ENCODE measurements around the gene VPS26C. TPM values are rescaled to one million over a fixed set of nuclear protein-coding genes. Genes with fewer than 3 reads are reported as not detected.
"Not testable (repeated sequence)": the region's sequence is repeated elsewhere in the genome, so short reads cannot be mapped to it uniquely, and the experiment has no call there.

Gene VPS26C
- total RNA-seq, 1 donor from 2014 or later: 68.4 TPM

DNA sequence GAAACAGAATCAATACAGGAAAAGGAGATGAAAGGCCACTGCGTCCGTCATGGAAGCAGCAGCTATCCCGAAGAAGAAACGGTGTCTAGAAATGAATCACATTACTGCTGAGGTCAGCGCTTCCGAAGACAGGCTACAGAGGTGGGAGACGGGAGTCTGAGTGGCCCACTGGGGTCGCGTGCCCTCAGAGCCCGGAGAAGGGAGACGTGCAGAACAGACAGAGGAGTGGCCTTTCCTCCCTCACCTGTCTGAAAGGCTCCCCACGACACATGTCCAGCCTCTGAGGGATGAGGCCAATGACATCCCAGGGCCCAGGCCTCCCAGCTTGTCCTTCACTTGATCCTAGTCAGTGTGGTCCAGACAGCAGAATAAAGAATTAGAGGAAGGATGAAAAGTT, 35.9 kb downstream of the VPS26C start:
- DNase-seq (ENCODE audit: low read depth in 2 of 2): no peak

- no peak for DNase-seq (ENCODE audit: low read depth in 2 of 2)
These were observed 36.4 kb downstream of the VPS26C start for GRCh38 chr21:37230632-37231248.

DNA sequence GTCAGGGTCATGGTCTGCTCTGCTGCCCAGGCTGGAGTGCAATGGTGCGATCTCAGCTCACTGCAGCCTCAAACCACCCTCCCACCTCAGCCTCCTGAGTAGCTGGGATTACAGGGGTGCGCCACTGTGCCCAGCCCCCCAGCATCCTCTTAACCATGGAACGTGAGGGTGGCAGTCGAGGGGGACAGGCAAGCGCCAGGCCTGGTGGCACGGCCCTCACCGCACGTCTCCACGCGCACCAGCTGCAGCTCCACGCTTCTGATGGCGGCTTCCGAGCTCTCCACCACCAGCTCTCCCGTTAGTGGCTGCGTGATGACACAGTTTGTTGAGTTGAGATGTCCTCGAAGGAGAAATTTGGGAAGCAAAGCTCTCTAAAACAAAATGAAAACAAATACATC, 39.1 kb downstream of the VPS26C start:
- DNase-seq (ENCODE audit: low read depth in 2 of 2): no peak

GRCh38 chr21:37227071-37228002, 39.8 kb downstream of the VPS26C start:
- DNase-seq (ENCODE audit: low read depth in 2 of 2): no peak

- no peak for DNase-seq (ENCODE audit: low read depth in 2 of 2)
These were observed 40.9 kb downstream of the VPS26C start for GRCh38 chr21:37226041-37226920.

DNA sequence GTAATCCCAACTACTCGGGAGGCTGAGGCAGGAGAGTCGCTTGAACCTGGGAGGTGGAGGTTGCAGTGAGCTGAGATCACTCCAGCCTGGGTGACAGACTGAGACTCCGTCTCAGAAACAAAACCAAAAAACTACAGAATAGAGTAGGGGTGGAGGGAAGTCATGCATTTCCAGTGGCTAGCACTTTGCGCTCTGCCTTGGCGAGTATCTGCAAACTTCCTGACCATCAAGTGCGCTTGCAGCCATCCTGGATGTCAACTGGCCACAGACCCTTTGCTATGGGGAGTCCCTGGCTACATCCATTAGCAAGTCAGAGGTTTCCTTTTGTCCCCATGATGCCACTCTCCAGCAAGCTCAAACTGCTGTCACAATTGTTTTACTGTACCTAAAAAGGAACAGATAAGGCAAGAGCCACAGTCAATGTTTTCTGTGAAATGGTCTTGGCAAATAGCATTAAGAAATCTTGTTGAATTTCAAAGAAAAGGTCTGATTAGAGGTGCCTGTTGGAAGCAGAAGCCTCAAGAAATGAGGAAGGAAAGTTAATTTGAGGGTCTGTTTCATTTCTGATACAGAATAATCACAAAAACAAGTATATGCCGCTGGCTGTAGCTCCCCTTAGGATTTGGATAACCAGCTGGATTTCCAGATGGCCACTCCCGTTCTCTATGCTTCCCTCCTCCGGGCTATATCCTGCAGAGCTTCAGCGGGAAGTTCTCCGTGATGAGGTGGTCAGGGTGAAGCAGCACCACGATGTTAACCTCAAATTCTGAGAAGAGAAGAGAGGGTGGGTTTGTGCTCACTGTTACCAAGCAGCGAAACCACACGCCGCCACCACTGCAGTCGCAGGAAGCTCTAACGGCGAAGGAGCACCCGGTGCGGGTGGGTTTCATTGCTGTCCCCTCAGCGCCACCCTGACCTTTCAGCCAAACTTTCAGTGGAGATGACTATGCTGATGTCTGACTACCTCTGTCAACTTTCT, 42.0 kb downstream of the VPS26C start:
- no peak for DNase-seq (ENCODE audit: low read depth in 2 of 2)

DNA sequence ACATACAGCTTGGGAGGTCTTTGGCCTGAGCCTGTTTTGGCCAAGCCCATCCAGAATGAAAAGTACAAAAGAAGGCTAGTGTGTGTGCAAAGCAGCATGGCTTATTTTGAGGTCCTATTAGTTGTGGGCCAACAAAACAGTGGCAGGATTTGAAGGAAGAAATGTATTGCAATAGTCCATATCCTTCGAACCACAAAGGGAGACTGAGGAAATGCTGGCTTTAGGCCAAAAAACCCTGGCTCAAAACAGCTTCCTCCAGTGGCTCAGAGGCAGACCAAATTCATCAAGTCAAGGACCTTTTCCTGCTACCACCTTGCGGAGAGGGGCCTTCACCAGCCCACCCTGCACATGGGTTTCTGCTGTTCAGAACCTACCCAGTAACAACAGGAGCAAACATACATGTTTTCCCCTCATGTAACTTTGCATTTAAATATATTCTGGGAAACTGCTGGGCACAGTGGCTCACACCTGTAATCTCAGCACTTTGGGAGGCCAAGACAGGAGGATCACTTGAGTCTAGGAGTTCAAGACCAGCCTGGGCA, 43.3 kb downstream of the VPS26C start:
- no peak for DNase-seq (ENCODE audit: low read depth in 2 of 2)

- DNase-seq (ENCODE audit: low read depth in 2 of 2): not testable (repeated sequence)
These were observed 44.9 kb downstream of the VPS26C start for GRCh38 chr21:37222248-37222647.

- peak; percentile 89 to 92 for DNase-seq (ENCODE audit: low read depth in 2 of 2)
These were observed 46.0 kb downstream of the VPS26C start for GRCh38 chr21:37220981-37221664.

DNA sequence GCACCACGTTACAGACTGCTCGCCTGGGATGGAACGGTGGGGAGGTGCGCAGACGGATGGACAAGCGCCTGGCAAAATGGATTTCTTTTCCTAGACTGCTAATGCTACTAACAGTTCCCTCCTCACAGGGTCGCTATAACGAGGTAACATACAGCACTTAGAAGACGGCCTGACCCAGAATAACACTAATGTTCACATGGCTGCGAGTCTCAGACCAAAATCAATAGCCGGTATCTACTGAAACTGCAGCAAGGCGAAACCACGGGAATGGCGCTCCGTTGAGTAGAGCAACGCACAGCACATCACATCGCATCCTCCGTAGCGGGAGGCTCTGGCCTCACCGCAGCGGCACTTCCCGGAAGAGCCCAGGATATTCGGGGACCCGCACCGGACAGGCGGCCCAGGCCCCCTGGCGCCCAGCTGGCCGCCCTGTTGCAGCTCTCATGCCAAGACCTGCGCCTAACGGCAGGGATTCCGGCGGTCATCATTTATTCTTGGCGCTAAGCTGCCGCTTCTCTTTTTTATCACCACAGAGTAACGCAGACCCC, 46.6 kb downstream of the VPS26C start:
- peak; percentile 12 to 62 for DNase-seq (ENCODE audit: low read depth in 2 of 2)

DNA sequence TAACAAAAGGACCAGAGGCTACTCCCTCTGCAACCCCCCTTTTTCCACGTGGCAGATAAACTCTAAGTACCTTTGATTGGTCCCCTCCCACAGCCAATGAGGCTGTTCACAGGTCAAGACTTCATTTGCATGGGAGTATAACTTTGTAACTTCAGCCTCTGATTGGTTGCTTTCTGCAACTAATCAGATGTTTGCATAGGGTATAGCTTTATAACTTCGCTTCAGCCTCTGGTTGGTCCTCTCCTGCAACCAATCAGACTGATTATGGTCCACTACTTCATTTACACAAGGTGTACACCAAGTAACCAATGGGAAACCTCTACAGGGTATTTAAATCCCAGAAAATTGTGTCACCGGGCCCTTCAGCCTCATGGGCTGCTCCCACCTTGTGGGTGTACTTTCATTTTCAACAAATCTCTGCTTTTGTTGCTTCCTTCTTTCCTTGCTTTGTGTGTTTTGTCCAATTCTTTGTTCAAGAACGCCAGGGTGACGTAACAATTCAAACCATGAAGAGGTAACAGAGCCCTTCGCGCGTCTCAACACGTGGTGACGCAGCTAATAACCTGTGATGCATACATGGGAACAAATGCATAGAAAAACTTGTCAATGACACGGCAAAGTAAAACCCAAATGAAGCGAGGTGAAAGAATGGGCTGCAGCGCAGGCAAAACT, 47.2 kb downstream of the VPS26C start:
- DNase-seq (ENCODE audit: low read depth in 2 of 2): no peak

GRCh38 chr21:37214952-37215351, 52.2 kb downstream of the VPS26C start:
- DNase-seq (ENCODE audit: low read depth in 2 of 2): no peak

GRCh38 chr21:37210799-37211198, 56.3 kb downstream of the VPS26C start:
- DNase-seq (ENCODE audit: low read depth in 2 of 2): no peak

DNA sequence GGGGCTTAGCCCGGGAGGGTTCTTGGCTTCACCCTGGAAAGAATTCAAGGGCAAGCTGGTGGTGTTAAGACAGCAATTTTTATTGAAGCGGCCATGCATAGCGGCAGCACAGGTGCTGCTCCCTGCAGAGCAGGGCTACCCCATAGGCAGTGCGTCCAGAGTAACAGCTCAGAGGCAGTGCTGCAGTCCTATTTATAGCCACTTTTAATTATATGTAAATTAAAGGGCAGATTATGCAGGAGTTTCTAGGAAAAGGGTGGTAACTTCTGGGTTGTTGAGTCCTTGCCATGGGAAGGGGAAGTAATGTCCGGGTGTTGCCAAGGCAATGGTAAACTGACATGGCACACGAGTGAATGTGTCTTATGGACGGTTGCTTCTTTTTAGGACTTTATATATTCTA, 57.0 kb downstream of the VPS26C start:
- DNase-seq (ENCODE audit: low read depth in 2 of 2): no peak

- no peak for DNase-seq (ENCODE audit: low read depth in 2 of 2)
These were observed 58.4 kb downstream of the VPS26C start for GRCh38 chr21:37208741-37209225.

DNA sequence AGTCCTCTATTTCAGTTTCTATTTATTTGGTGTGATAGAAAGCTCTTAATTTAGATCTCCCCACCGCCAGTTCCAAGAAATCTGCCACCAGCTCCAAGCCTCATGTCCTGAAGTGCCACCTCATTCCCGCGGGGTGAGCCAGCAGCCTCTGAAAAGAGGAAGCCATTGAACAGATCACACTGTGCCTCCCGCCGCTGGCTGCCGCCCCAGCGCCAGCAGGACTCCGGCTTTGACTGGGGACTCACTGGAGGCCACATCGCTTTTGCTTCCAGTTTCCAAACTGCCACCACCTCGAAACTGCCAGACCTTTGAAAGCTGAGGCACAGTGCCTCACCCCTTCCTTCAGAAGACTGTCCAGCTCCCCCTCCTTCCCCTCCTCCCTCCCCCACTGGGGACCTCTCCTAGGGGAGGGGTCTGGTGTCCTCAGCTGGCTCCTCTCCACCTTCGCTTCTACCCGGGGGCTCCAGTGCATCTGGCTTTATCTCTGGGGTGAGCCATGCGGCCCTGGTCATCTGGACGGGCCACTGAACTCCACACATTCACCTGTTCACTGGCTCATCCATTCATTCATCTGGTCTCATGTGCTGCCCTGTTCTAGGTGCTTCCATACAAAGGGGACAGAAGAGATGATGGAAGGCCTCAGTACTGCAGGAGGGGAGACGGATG, 58.9 kb downstream of the VPS26C start:
- DNase-seq (ENCODE audit: low read depth in 2 of 2): peak; percentile 20 to 47

- DNase-seq (ENCODE audit: low read depth in 2 of 2): peak in 1 of 2 donors; percentile 46
These were observed 59.6 kb downstream of the VPS26C start for GRCh38 chr21:37207441-37208009.

DNA sequence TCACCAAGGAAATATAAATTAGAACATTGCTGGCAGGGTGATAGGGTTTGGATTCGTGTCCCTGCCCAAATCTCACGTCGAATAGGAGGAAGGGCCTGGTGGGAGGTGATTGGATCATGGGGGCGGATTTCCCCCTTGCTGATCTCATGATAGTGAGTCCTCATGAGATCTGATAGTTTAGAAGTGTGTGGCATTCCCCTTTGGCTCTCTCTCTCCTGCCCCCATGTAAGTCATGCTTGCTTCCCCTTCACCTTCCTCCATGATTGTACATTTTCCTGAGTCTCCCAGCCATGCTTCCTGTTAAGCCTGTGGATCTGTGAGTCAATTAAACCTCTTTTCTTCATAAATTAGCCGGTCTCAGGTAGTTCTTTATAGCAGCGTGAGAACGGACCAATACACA, 60.6 kb downstream of the VPS26C start:
- DNase-seq (ENCODE audit: low read depth in 2 of 2): peak in 1 of 2 donors; percentile 46

All from dermis microvascular lymphatic vessel endothelial cell (primary cell).